Nucleus accumbens (tissue), 56 donors: ENCODE results near the gene SEMA3D.

Experiments used
- DNase-seq, 56 donors: peaks; one replicate each; lab custom pipeline; 2025; lab: John Stamatoyannopoulos, UW

Gene SEMA3D

GRCh38 chr7:84946549-84946948 lies 240.3 kb downstream of the SEMA3D start:
- no peak for DNase-seq
